A549 (cell line): ENCODE data around the gene ESYT1.

Experiments
- CEBPB ChIP-seq, 2 experiments: fragments of >200 bp in 1 of 2; sonication (Bioruptor Twin) in 1 of 2; formaldehyde crosslinking in 1 of 2; IDR thresholded peaks; 2 replicates each; pipeline ENCODE4 v1.6.1; 2012 to 2016
- ESRRA ChIP-seq: fragments of 150-350 bp; IDR thresholded peaks from 2 replicates; pipeline ENCODE4 v1.6.1; 2014; ENCODE audit warnings: mild to moderate bottlenecking, low read length, borderline replicate concordance
- HEYL ChIP-seq: fragments of 250-450 bp; sonication (Bioruptor Pico); IDR thresholded peaks from 2 replicates; pipeline ENCODE4 v1.8.0; 2021; ENCODE audit warnings: mild to moderate bottlenecking, moderate library complexity
- PHF8 ChIP-seq: fragments of 200-600 bp; sonication (generic); IDR thresholded peaks from 2 replicates; pipeline ENCODE4 v1.6.1; 2016; ENCODE audit warnings: low read depth, mild to moderate bottlenecking, antibody characterized with exemption, moderate library complexity, borderline replicate concordance
- POLR2AphosphoS2 ChIP-seq: conservative IDR thresholded peaks from 2 replicates; pipeline ENCODE4 v1.6.1; 2012; ENCODE audit warnings: low read length, improper control_type of control experiment, inconsistent platforms
- RAD21 ChIP-seq, 2 experiments: fragments of >200 bp in 1 of 2; sonication (Bioruptor Twin) in 1 of 2; formaldehyde crosslinking in 1 of 2; IDR thresholded peaks in 1 of 2; conservative IDR thresholded peaks in 1 of 2; 2 replicates in 1 of 2; 3 replicates in 1 of 2; pipeline ENCODE4 v1.6.1; 2012 to 2018; ENCODE audit warnings: inconsistent platforms in 1 of 2
- REST ChIP-seq: fragments of 200-600 bp; sonication (generic); IDR thresholded peaks from 2 replicates; pipeline ENCODE4 v1.6.1; 2016; ENCODE audit warnings: antibody characterized with exemption, mild to moderate bottlenecking, moderate library complexity
- ZC3H11A ChIP-seq: fragments of 450-650 bp; IDR thresholded peaks from 2 replicates; pipeline ENCODE4 v1.6.1; 2014; ENCODE audit warnings: antibody characterized with exemption, mild to moderate bottlenecking
- TF ChIP-seq, protein P1 (sequence below): fragments of >200 bp; sonication (Bioruptor Twin); formaldehyde crosslinking; IDR thresholded peaks from 3 replicates; pipeline ENCODE4 v1.5.1; 2016

DNA sequence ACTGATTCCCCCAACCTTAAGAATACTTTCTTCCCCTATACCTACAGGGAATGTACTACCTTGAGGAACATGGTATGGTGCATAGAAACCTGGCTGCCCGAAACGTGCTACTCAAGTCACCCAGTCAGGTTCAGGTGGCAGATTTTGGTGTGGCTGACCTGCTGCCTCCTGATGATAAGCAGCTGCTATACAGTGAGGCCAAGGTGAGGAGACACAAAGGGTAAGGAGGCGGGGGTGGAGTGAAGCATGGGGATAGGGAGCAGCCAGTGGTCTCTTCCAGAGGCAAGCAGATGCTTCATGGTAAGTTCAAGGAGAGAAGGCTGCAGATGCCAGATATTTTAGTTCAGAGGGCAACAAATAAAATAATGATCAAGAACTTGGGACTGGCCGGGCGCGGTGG, 30.3 kb upstream of the ESYT1 start:
- no peak for TF ChIP-seq RAD21 (conservative IDR thresholded peaks at IDR 0.05 in 1 of 2, IDR thresholded peaks at IDR 0.05 in 1 of 2)
- TF ChIP-seq HEYL (CRISPR knock-in tag) = no peak
- TF ChIP-seq POLR2AphosphoS2 = no peak
- no peak for TF ChIP-seq ESRRA
- TF ChIP-seq, protein P1, sequence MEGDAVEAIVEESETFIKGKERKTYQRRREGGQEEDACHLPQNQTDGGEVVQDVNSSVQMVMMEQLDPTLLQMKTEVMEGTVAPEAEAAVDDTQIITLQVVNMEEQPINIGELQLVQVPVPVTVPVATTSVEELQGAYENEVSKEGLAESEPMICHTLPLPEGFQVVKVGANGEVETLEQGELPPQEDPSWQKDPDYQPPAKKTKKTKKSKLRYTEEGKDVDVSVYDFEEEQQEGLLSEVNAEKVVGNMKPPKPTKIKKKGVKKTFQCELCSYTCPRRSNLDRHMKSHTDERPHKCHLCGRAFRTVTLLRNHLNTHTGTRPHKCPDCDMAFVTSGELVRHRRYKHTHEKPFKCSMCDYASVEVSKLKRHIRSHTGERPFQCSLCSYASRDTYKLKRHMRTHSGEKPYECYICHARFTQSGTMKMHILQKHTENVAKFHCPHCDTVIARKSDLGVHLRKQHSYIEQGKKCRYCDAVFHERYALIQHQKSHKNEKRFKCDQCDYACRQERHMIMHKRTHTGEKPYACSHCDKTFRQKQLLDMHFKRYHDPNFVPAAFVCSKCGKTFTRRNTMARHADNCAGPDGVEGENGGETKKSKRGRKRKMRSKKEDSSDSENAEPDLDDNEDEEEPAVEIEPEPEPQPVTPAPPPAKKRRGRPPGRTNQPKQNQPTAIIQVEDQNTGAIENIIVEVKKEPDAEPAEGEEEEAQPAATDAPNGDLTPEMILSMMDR = no peak
- TF ChIP-seq ZC3H11A = no peak
- TF ChIP-seq CEBPB (IDR thresholded peaks at IDR 0.05) = no peak
- no peak for TF ChIP-seq PHF8
- no peak for TF ChIP-seq REST
